ENCODE data around the gene OTC. TPM values are rescaled to one million over a fixed set of nuclear protein-coding genes. Genes with fewer than 3 reads are reported as not detected.

The OTC gene
- total RNA-seq, 1 experiment from 2014 or later = not detected

DNA sequence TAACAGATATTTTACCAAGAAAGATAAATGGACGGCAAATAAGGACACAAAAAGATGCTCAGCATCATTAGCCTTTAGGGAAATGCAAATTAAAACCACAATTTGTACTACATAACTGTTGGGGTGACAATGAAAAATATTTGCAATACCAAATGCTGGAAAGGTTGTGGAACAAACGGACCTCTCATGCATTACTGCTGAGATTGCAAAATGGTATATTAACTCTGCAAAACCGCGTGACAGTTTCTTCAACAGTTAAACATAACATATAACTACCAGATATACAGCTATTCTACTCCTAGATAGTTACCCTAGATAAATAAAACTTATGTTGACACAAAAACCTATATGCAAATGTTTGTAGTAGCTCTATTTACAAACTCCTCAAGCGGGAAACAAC lies 6.3 kb upstream of the OTC start:
- intact Hi-C loops (cut with micrococcal nuclease; ENCODE audit: unreplicated experiment) = no loop called here
- POLR2A ChIA-PET = no interaction called here
- H3K27me3 ChIP-seq (replicated peaks; ENCODE audit: control insufficient read depth, insufficient read depth, low read length) = no peaks in the 10 kb centered on the region
- no peaks in the 10 kb centered on the region for H3K36me3 Mint-ChIP-seq (ENCODE audit: insufficient read depth, unreplicated experiment)
- CTCF ChIA-PET = no interaction called here
- H3K27me3 Mint-ChIP-seq (ENCODE audit: insufficient read depth, unreplicated experiment) = no peaks in the 10 kb centered on the region
- H3K27ac Mint-ChIP-seq (ENCODE audit: unreplicated experiment) = no peak overlapping the region
- no peak for DNase-seq
- peaks cover 23% of the 10 kb centered on the region for H3K4me1 ChIP-seq
- H3K4me1 Mint-ChIP-seq (ENCODE audit: low read depth, unreplicated experiment) = no peaks in the 10 kb centered on the region
- H3K9me3 ChIP-seq = no peaks in the 10 kb centered on the region
- H3K36me3 ChIP-seq (ENCODE audit: control insufficient read depth, insufficient read depth, low read length) = no peaks in the 10 kb centered on the region
- no TSS peak for BruUV-seq (replicated peaks)
- TF ChIP-seq, protein P1, sequence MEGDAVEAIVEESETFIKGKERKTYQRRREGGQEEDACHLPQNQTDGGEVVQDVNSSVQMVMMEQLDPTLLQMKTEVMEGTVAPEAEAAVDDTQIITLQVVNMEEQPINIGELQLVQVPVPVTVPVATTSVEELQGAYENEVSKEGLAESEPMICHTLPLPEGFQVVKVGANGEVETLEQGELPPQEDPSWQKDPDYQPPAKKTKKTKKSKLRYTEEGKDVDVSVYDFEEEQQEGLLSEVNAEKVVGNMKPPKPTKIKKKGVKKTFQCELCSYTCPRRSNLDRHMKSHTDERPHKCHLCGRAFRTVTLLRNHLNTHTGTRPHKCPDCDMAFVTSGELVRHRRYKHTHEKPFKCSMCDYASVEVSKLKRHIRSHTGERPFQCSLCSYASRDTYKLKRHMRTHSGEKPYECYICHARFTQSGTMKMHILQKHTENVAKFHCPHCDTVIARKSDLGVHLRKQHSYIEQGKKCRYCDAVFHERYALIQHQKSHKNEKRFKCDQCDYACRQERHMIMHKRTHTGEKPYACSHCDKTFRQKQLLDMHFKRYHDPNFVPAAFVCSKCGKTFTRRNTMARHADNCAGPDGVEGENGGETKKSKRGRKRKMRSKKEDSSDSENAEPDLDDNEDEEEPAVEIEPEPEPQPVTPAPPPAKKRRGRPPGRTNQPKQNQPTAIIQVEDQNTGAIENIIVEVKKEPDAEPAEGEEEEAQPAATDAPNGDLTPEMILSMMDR (IDR thresholded peaks at IDR 0.05; ENCODE audit: insufficient read depth in 1 of 2, low read depth in 1 of 2, low read length in 1 of 2, severe bottlenecking in 1 of 2, unreplicated experiment in 1 of 2) = no peak
- H3K4me3 Mint-ChIP-seq (ENCODE audit: unreplicated experiment) = no peak overlapping the region
- peaks cover 10% of the 10 kb centered on the region for H3K9me3 Mint-ChIP-seq (ENCODE audit: unreplicated experiment)
- H3K4me3 ChIP-seq (ENCODE audit: low read depth, low read length) = no peak overlapping the region

DNA sequence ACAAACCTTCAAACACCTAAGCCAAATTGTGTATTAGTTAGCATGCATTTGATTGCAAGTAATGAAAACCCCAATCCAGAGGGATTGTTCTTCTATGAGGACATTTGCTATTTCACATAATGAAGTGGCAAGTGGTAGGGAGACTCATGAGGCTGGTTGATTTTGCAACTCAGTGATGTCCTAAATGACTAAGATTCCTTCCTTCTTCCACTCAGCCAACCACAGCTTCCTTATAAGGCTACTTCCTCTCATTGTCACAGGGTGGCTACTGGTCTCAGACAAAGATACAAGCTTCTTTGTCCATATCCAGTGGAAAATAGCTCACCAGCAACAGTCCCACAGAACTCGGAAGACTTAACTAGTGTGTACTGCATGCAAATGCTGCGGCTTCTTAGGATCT lies 5.3 kb upstream of the OTC start:
- Mint-ChIP-seq H3K27me3 (ENCODE audit: insufficient read depth, unreplicated experiment) (no peaks in the 10 kb centered on the region), H3K36me3 (ENCODE audit: insufficient read depth, unreplicated experiment) (no peaks in the 10 kb centered on the region), H3K9me3 (ENCODE audit: unreplicated experiment) (peaks cover 10% of the 10 kb centered on the region), H3K4me3 (ENCODE audit: unreplicated experiment) (no peak overlapping the region), H3K27ac (ENCODE audit: unreplicated experiment) (no peak overlapping the region), H3K4me1 (ENCODE audit: low read depth, unreplicated experiment) (no peaks in the 10 kb centered on the region)
- intact Hi-C loops (cut with micrococcal nuclease; ENCODE audit: unreplicated experiment) = no loop called here
- Histone ChIP-seq H3K36me3 (ENCODE audit: control insufficient read depth, insufficient read depth, low read length) (no peaks in the 10 kb centered on the region), H3K27me3 (replicated peaks; ENCODE audit: control insufficient read depth, insufficient read depth, low read length) (no peaks in the 10 kb centered on the region), H3K9me3 (no peaks in the 10 kb centered on the region), H3K4me3 (ENCODE audit: low read depth, low read length) (no peak overlapping the region), H3K4me1 (peaks cover 19% of the 10 kb centered on the region)
- BruUV-seq (replicated peaks) = no TSS peak
- DNase-seq = no peak
- TF ChIP-seq, protein P1 (IDR thresholded peaks at IDR 0.05; ENCODE audit: insufficient read depth in 1 of 2, low read depth in 1 of 2, low read length in 1 of 2, severe bottlenecking in 1 of 2, unreplicated experiment in 1 of 2) = no peak
- ChIA-PET POLR2A (no interaction called here), CTCF (no interaction called here)

DNA sequence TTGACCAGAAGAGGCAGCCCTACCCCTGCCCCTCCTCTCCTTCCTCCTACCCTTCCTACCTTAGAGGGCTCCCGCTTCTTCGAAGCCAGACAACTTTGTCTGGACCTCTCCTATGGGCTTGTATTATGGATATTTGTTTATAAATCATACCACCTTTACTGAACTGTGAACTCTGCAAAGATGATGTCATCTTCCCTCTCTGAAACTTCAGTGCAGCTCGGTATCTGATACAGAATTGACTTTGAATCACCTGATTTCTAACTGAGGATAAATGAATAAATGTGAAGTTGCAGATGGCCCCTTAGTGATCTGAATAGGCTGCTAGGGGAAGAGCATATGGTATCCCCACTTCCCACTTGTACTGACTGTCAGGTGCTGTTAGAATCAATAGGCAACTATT lies 1.1 kb upstream of the OTC start:
- intact Hi-C loops (cut with micrococcal nuclease; ENCODE audit: unreplicated experiment) = no loop called here
- Histone ChIP-seq H3K36me3 (ENCODE audit: control insufficient read depth, insufficient read depth, low read length) (no peaks in the 10 kb centered on the region), H3K4me1 (no peaks in the 10 kb centered on the region), H3K27me3 (replicated peaks; ENCODE audit: control insufficient read depth, insufficient read depth, low read length) (no peaks in the 10 kb centered on the region), H3K9me3 (no peaks in the 10 kb centered on the region), H3K4me3 (ENCODE audit: low read depth, low read length) (no peak overlapping the region)
- ChIA-PET CTCF (no interaction called here), POLR2A (no interaction called here)
- Mint-ChIP-seq H3K4me1 (ENCODE audit: low read depth, unreplicated experiment) (no peaks in the 10 kb centered on the region), H3K4me3 (ENCODE audit: unreplicated experiment) (no peak overlapping the region), H3K27ac (ENCODE audit: unreplicated experiment) (no peak overlapping the region), H3K9me3 (ENCODE audit: unreplicated experiment) (peaks cover 10% of the 10 kb centered on the region), H3K27me3 (ENCODE audit: insufficient read depth, unreplicated experiment) (no peaks in the 10 kb centered on the region), H3K36me3 (ENCODE audit: insufficient read depth, unreplicated experiment) (no peaks in the 10 kb centered on the region)
- no TSS peak for BruUV-seq (replicated peaks)
- no peak for DNase-seq
- TF ChIP-seq, protein P1 (IDR thresholded peaks at IDR 0.05; ENCODE audit: insufficient read depth in 1 of 2, low read depth in 1 of 2, low read length in 1 of 2, severe bottlenecking in 1 of 2, unreplicated experiment in 1 of 2) = no peak

Data from Caco-2 (cell line).